Endothelial cell of umbilical vein (primary cell): Measurements from ENCODE around the gene ZIC1. TPM values are rescaled to one million over a fixed set of nuclear protein-coding genes. Genes with fewer than 3 reads are reported as not detected.

Experiments
- BruUV-seq: library from RNA; stranded (reverse); fragments of 400-500 nt; replicated peaks from 2 replicates; lab custom pipeline; 2021; lab: Mats Ljungman, UMichigan
- CTCF ChIA-PET: fragments of 300-600, 350-600 bp; sonication (Branson Sonifier 250); formaldehyde crosslinking; loops from one replicate; lab custom pipeline; 2021; ENCODE audit warnings: antibody characterized with exemption, inconsistent platforms; lab: Charles Lee
- POLR2A ChIA-PET: fragments of 300-600, 350-600 bp; sonication (Branson Sonifier 250); formaldehyde crosslinking; loops from one replicate; lab custom pipeline; 2021; ENCODE audit warnings: antibody characterized with exemption, inconsistent platforms; lab: Charles Lee
- DNase-seq: peaks from one replicate; pipeline ENCODE4 v3.0.0-alpha.2; 2011; ENCODE audit warnings: low read depth, low spot score
- FAIRE-seq: peaks from 2 replicates; lab custom pipeline; 2011; peaks lifted over from hg19 to GRCh38; lab: Jason Lieb, UNC
- H2AFZ ChIP-seq: 2 replicates; pipeline ENCODE4 v1.6.0; 2012; ENCODE audit warnings: low read depth, low read length, control low read depth, inconsistent platforms
- H3K27ac ChIP-seq: 2 replicates; pipeline ENCODE4 v1.5.1; 2011; ENCODE audit warnings: low read depth, mild to moderate bottlenecking, control low read depth, low read length, moderate library complexity; ENCODE audit not compliant: insufficient read depth
- H3K27me3 ChIP-seq, 2 experiments: 2 replicates each; pipeline versions ENCODE4 v1.6.0 to v1.6.1; 2011; ENCODE audit warnings: low read length in 2 of 2, mixed read lengths in 1 of 2; ENCODE audit not compliant: control insufficient read depth in 2 of 2, insufficient read depth in 2 of 2
- H3K36me3 ChIP-seq, 2 experiments: 2 replicates in 1 of 2; 3 replicates in 1 of 2; pipeline ENCODE4 v1.5.1; 2011; ENCODE audit warnings: low read length in 2 of 2, mild to moderate bottlenecking in 1 of 2, moderate library complexity in 1 of 2; ENCODE audit not compliant: control insufficient read depth in 2 of 2, insufficient read depth in 2 of 2; ENCODE audit errors: extremely low read depth in 1 of 2
- H3K4me1 ChIP-seq: 3 replicates; pipeline ENCODE4 v1.5.1; 2011; ENCODE audit warnings: mild to moderate bottlenecking, low read length; ENCODE audit not compliant: control insufficient read depth, insufficient read depth; ENCODE audit errors: extremely low read depth
- H3K4me2 ChIP-seq: 2 replicates; pipeline ENCODE4 v1.6.1; 2011; ENCODE audit warnings: low read length, control low read depth, mixed read lengths; ENCODE audit not compliant: insufficient read depth
- H3K4me3 ChIP-seq, 3 experiments: fragments of 200-600 bp in 1 of 3; sonication (generic), shearing (Covaris generic) in 1 of 3; replicated peaks in 1 of 3; 2 replicates each; pipeline ENCODE4 v1.5.1; 2011 to 2016; ENCODE audit warnings: control low read depth in 3 of 3, low read length in 3 of 3, mild to moderate bottlenecking in 2 of 3, inconsistent platforms in 1 of 3, low read depth in 1 of 3, moderate library complexity in 1 of 3; ENCODE audit not compliant: insufficient read depth in 1 of 3
- H3K79me2 ChIP-seq: 2 replicates; pipeline ENCODE4 v1.6.0; 2012; ENCODE audit warnings: low read length, inconsistent platforms; ENCODE audit not compliant: control insufficient read depth, insufficient read depth
- H3K9ac ChIP-seq: replicated peaks from 2 replicates; pipeline ENCODE3; 2011; ENCODE audit warnings: low read length, control low read depth; ENCODE audit not compliant: insufficient read depth; ENCODE audit errors: extremely low read depth
- H3K9me1 ChIP-seq: replicated peaks from 3 replicates; pipeline ENCODE4 v1.6.0; 2011; ENCODE audit warnings: mild to moderate bottlenecking, low read length; ENCODE audit not compliant: control insufficient read depth, insufficient read depth; ENCODE audit errors: extremely low read depth
- H3K9me3 ChIP-seq: replicated peaks from 2 replicates; pipeline ENCODE4 v1.5.1; 2012; ENCODE audit warnings: low read length, inconsistent platforms; ENCODE audit not compliant: control insufficient read depth, insufficient read depth
- H4K20me1 ChIP-seq: replicated peaks from 2 replicates; pipeline ENCODE3; 2011; ENCODE audit warnings: mild to moderate bottlenecking, low read length; ENCODE audit not compliant: control insufficient read depth, insufficient read depth; ENCODE audit errors: extremely low read depth
- CTCF ChIP-seq, 2 donors: IDR thresholded peaks; 1 replicate in 1 of 2; 2 replicates in 1 of 2; pipeline ENCODE4 v1.5.1; 2011; ENCODE audit warnings: low read length in 2 of 2, mild to moderate bottlenecking in 2 of 2, moderate library complexity in 2 of 2, control low read depth in 1 of 2, inconsistent platforms in 1 of 2, low read depth in 1 of 2; ENCODE audit not compliant: insufficient read depth in 1 of 2; ENCODE audit errors: extremely low read depth in 1 of 2
- EZH2 ChIP-seq: IDR thresholded peaks from 2 replicates; pipeline ENCODE4 v1.6.1; 2012; ENCODE audit warnings: borderline replicate concordance, low read depth, mild to moderate bottlenecking, moderate library complexity, low read length, inconsistent platforms; ENCODE audit not compliant: severe bottlenecking
- FOS ChIP-seq: IDR thresholded peaks from 2 replicates; pipeline ENCODE4 v1.6.1; 2011; ENCODE audit warnings: mild to moderate bottlenecking, low read length, moderate library complexity, borderline replicate concordance; ENCODE audit not compliant: insufficient read depth
- GATA2 ChIP-seq: IDR thresholded peaks from 2 replicates; pipeline ENCODE4 v1.7.0; 2011; ENCODE audit warnings: low read depth, mild to moderate bottlenecking, moderate library complexity, mixed read lengths, low read length; ENCODE audit not compliant: insufficient read length, insufficient read depth
- JUN ChIP-seq: IDR thresholded peaks from 2 replicates; pipeline ENCODE4 v1.6.1; 2011; ENCODE audit warnings: borderline replicate concordance, low read depth; ENCODE audit not compliant: insufficient read length, insufficient read depth
- MAX ChIP-seq: IDR thresholded peaks from 2 replicates; pipeline ENCODE4 v1.6.1; 2011; ENCODE audit not compliant: insufficient read depth, insufficient read length
- MYC ChIP-seq: IDR thresholded peaks from one replicate; pipeline ENCODE4 v1.6.1; 2011; ENCODE audit warnings: mild to moderate bottlenecking, low read depth, low read length
- POLR2A ChIP-seq: IDR thresholded peaks from 2 replicates; pipeline ENCODE4 v1.6.1; 2012; ENCODE audit warnings: low read depth, mild to moderate bottlenecking, control low read depth, low read length
- POLR2AphosphoS5 ChIP-seq: IDR thresholded peaks from 2 replicates; pipeline ENCODE4 v1.6.1; 2012; ENCODE audit warnings: low read depth, mild to moderate bottlenecking, control low read depth, low read length, moderate library complexity; ENCODE audit not compliant: insufficient read depth
- dilution Hi-C: fragments of 300-500 bp; cut with MboI; formaldehyde crosslinking; loops from one replicate; pipeline ENCODE4 v1.15.0; 2019; ENCODE audit warnings: low sequenced_read_pairs; ENCODE audit not compliant: extremely low pct_ligation_motif_present
- intact Hi-C: fragments of 100-400 bp; cut with micrococcal nuclease; formaldehyde crosslinking; loops from one replicate; pipeline ENCODE4 v1.10.0; 2022
- polyA plus RNA-seq, 4 experiments: library from polyadenylated mRNA; depleted of rRNA in 3 of 4; stranded (reverse) in 3 of 4; unstranded in 1 of 4; fragments of >200 nt; gene quantifications; 2 replicates each; pipeline versions ENCODE4 v1.2.1 to v1.2.3, GENCODE V29; 2011 to 2012; ENCODE audit warnings: missing spikeins in 1 of 4
- total RNA-seq: library from RNA; stranded (reverse); gene quantifications from 2 replicates; pipeline ENCODE4 v1.2.3, GENCODE V29; 2021

The ZIC1 gene
- total and polyA plus RNA-seq, 2 donors (not counting 3 experiments of a cell fraction or from before 2014, with no cell fraction given): not detected

- ChIA-PET POLR2A (no interaction called here), CTCF (interaction anchor here (0.9 to 2.7 kb wide), 20 partner anchors 9 to 982 kb away, joined by 3 to 32 read pairs (median 4); no protein-coding TSS in a partner anchor)
- Histone ChIP-seq H3K9me1 (no peaks in the 10 kb centered on the region), H3K27ac (no peak overlapping the region), H3K27me3 (peaks cover 91 to 99% of the 10 kb centered on the region in 2 experiments), H3K4me1 (no peaks in the 10 kb centered on the region), H3K9ac (no peak overlapping the region), H3K36me3 (no peaks in the 10 kb centered on the region), H2AFZ (no peak overlapping the region), H3K9me3 (no peaks in the 10 kb centered on the region), H4K20me1 (no peaks in the 10 kb centered on the region), H3K4me2 (no peak overlapping the region), H3K4me3 (no peak overlapping the region), H3K79me2 (no peaks in the 10 kb centered on the region)
- DNase-seq (no peak), FAIRE-seq (no peak)
- no TSS peak for BruUV-seq
- TF ChIP-seq FOS (no peak), JUN (no peak), MYC (no peak), CTCF (IDR thresholded peaks at IDR 0.05; ENCODE audit: extremely low read depth in 1 of 2, insufficient read depth in 1 of 2, low read depth in 1 of 2, low read length in 2 of 2) (peak; percentile 32 to 37), POLR2A (no peak), EZH2 (peak; percentile 72), GATA2 (no peak), MAX (no peak), POLR2AphosphoS5 (no peak)
- dilution Hi-C loops (no loop called here), intact Hi-C loops (loop anchor here (10.0 kb wide), 1 partner anchor 230 kb away; no protein-coding TSS in a partner anchor)
Measured at GRCh38 chr3:147384210-147385058, 24.7 kb upstream of the ZIC1 start.
